DND-41 (cell line): ENCODE data around the gene TRPM3.

ENCODE experiments used
- EZH2 ChIP-seq: IDR thresholded peaks from 3 replicates; pipeline ENCODE4 v1.6.1; 2012; ENCODE audit warnings: borderline replicate concordance, low read depth, mild to moderate bottlenecking, moderate library complexity, low read length, inconsistent platforms; ENCODE audit not compliant: severe bottlenecking
- TF ChIP-seq, protein P1 (sequence below): IDR thresholded peaks from 2 replicates; pipeline ENCODE4 v1.5.1; 2012; ENCODE audit warnings: borderline replicate concordance, low read length, moderate library complexity, mild to moderate bottlenecking; ENCODE audit not compliant: poor library complexity, severe bottlenecking; ENCODE audit errors: extremely low read depth

DNA sequence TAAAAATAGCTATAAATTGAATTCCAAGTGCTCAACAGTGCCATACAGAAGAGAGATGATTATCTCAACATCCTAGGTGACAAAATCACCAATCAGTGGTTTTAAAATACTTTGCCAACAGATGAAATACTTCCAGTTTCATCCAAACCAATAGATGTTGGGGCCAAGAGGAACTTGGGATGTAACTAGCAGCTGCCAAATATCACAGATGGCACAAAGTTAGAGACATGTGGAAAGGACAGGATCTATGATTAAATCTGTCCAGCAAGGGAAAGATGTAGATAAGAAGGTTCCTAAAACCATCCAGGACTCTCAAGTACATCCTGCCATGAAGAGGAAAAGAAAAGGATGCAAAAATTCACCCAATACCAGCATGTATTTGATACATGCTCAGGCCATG, 23.8 kb downstream of the TRPM3 start:
- TF ChIP-seq, protein P1, sequence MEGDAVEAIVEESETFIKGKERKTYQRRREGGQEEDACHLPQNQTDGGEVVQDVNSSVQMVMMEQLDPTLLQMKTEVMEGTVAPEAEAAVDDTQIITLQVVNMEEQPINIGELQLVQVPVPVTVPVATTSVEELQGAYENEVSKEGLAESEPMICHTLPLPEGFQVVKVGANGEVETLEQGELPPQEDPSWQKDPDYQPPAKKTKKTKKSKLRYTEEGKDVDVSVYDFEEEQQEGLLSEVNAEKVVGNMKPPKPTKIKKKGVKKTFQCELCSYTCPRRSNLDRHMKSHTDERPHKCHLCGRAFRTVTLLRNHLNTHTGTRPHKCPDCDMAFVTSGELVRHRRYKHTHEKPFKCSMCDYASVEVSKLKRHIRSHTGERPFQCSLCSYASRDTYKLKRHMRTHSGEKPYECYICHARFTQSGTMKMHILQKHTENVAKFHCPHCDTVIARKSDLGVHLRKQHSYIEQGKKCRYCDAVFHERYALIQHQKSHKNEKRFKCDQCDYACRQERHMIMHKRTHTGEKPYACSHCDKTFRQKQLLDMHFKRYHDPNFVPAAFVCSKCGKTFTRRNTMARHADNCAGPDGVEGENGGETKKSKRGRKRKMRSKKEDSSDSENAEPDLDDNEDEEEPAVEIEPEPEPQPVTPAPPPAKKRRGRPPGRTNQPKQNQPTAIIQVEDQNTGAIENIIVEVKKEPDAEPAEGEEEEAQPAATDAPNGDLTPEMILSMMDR = no peak
- TF ChIP-seq EZH2 = no peak
